B cell (primary cell): ENCODE results near the gene OLFM2. TPM values are rescaled to one million over a fixed set of nuclear protein-coding genes. Genes with fewer than 3 reads are reported as not detected.

Experiments used
- ATAC-seq: fragments of 200-7000 bp; cut with Tn5 transposase; one replicate; pipeline ENCODE4 v1.10.0; 2021; ENCODE audit warnings: low read depth, mild to moderate bottlenecking, moderate number of reproducible peaks, moderate library complexity
- CTCF ChIA-PET: fragments of 350-600 bp; sonication (Branson Sonifier 250); formaldehyde crosslinking; loops from one replicate; lab custom pipeline; 2021; ENCODE audit warnings: antibody characterized with exemption, inconsistent platforms; lab: Charles Lee
- POLR2A ChIA-PET: fragments of 350-600 bp; sonication (Branson Sonifier 250); formaldehyde crosslinking; loops from one replicate; lab custom pipeline; 2021; ENCODE audit warnings: antibody characterized with exemption; lab: Charles Lee
- DNase-seq: peaks from one replicate; pipeline ENCODE4 v3.0.0; 2013
- H2AFZ ChIP-seq: 2 replicates; pipeline ENCODE4 v1.6.1; 2012; ENCODE audit warnings: mild to moderate bottlenecking, low read depth, low read length; ENCODE audit not compliant: insufficient read depth, poor library complexity, severe bottlenecking
- H3K27ac ChIP-seq, 2 donors: 1 replicate in 1 of 2; 2 replicates in 1 of 2; pipeline ENCODE4 v1.5.1; 2012 to 2013; ENCODE audit warnings: low read length in 2 of 2, mild to moderate bottlenecking in 2 of 2, moderate library complexity in 1 of 2
- H3K27me3 ChIP-seq, 4 experiments: fragments of 200-600 bp in 1 of 4; sonication (generic) in 1 of 4; replicated peaks in 1 of 4; 1 replicate in 2 of 4; 2 replicates in 2 of 4; pipeline versions ENCODE4 v1.6.1 to v1.7.0; 2013 to 2016; ENCODE audit warnings: low read length in 3 of 4, mild to moderate bottlenecking in 2 of 4, mixed read lengths in 1 of 4, moderate library complexity in 1 of 4; ENCODE audit not compliant: insufficient read depth in 4 of 4, control insufficient read depth in 3 of 4; ENCODE audit errors: control extremely low read depth in 1 of 4
- H3K36me3 ChIP-seq, 2 experiments: replicated peaks in 1 of 2; 1 replicate in 1 of 2; 2 replicates in 1 of 2; pipeline versions ENCODE4 v1.6.1 to v1.7.1; 2013; ENCODE audit warnings: low read length in 1 of 2; ENCODE audit not compliant: insufficient read depth in 2 of 2, control insufficient read depth in 1 of 2; ENCODE audit errors: control extremely low read depth in 1 of 2, extremely low read depth in 1 of 2
- H3K4me1 ChIP-seq, 2 donors: fragments of 200-600 bp in 1 of 2; sonication (generic) in 1 of 2; 1 replicate in 1 of 2; 2 replicates in 1 of 2; pipeline versions ENCODE4 v1.5.1 to v1.6.1; 2013 to 2017; ENCODE audit warnings: low read length in 2 of 2; ENCODE audit not compliant: control insufficient read depth in 2 of 2, insufficient read depth in 2 of 2
- H3K4me2 ChIP-seq: replicated peaks from 2 replicates; pipeline ENCODE3; 2012; ENCODE audit warnings: mild to moderate bottlenecking, low read depth, low read length; ENCODE audit not compliant: poor library complexity, severe bottlenecking
- H3K4me3 ChIP-seq, 5 experiments: fragments of 200-600 bp in 1 of 5; sonication (generic) in 1 of 5; 1 replicate in 3 of 5; 2 replicates in 2 of 5; pipeline versions ENCODE4 v1.5.1 to v1.7.0; 2011 to 2016; ENCODE audit warnings: low read length in 4 of 5, mild to moderate bottlenecking in 4 of 5, low read depth in 2 of 5, control low read depth in 1 of 5, moderate library complexity in 1 of 5; ENCODE audit not compliant: insufficient read depth in 1 of 5; ENCODE audit errors: control extremely low read depth in 1 of 5, extremely low read depth in 1 of 5
- H3K79me2 ChIP-seq: fragments of 200-600 bp; sonication (generic); one replicate; pipeline ENCODE4 v1.6.0; 2016; ENCODE audit warnings: low read length; ENCODE audit not compliant: control insufficient read depth, insufficient read depth
- H3K9ac ChIP-seq: fragments of 200-600 bp; sonication (generic); 2 replicates; pipeline ENCODE4 v1.6.1; 2017; ENCODE audit warnings: mild to moderate bottlenecking, low read length, moderate library complexity
- H3K9me3 ChIP-seq, 3 donors: one replicate each; pipeline versions ENCODE4 v1.6.1 to v1.7.1; 2013; ENCODE audit warnings: low read length in 2 of 3; ENCODE audit not compliant: control insufficient read depth in 2 of 3, insufficient read depth in 1 of 3; ENCODE audit errors: control extremely low read depth in 1 of 3
- H4K20me1 ChIP-seq: 2 replicates; pipeline ENCODE4 v1.6.0; 2012; ENCODE audit warnings: mild to moderate bottlenecking, low read length; ENCODE audit not compliant: insufficient read depth, control insufficient read depth, poor library complexity, severe bottlenecking
- H3K27ac Mint-ChIP-seq: one replicate; pipeline ENCODE4 v1.8.0; 2021; ENCODE audit warnings: mixed read lengths
- H3K27me3 Mint-ChIP-seq: one replicate; pipeline ENCODE4 v1.8.0; 2021; ENCODE audit warnings: mixed read lengths
- H3K4me1 Mint-ChIP-seq: one replicate; pipeline ENCODE4 v1.8.0; 2021; ENCODE audit warnings: mixed read lengths
- H3K4me3 Mint-ChIP-seq: one replicate; pipeline ENCODE4 v1.8.0; 2021; ENCODE audit warnings: mixed read lengths
- H3K9me3 Mint-ChIP-seq: one replicate; pipeline ENCODE4 v1.8.0; 2022; ENCODE audit warnings: mixed read lengths; ENCODE audit not compliant: insufficient read depth
- CTCF ChIP-seq: fragments of 200-600 bp; IDR thresholded peaks from one replicate; pipeline ENCODE4 v1.8.0; 2022; ENCODE audit warnings: antibody characterized with exemption, mild to moderate bottlenecking
- EZH2 ChIP-seq: IDR thresholded peaks from 2 replicates; pipeline ENCODE4 v1.6.1; 2012; ENCODE audit warnings: borderline replicate concordance, low read depth, mild to moderate bottlenecking, moderate library complexity, low read length; ENCODE audit not compliant: insufficient read depth, poor library complexity, severe bottlenecking
- WGBS: methylation state at CpG from one replicate; pipeline ENCODE4 v1.1.5; 2013; ENCODE audit warnings: missing lambda C conversion rate; ENCODE audit not compliant: insufficient coverage; 5-methylcytosine and 5-hydroxymethylcytosine counted together
- intact Hi-C: fragments of 100-400 bp; cut with micrococcal nuclease; formaldehyde crosslinking; loops from one replicate; pipeline ENCODE4 v1.10.0; 2022
- polyA minus RNA-seq: library from RNA; depleted of rRNA, polyadenylated mRNA; stranded (reverse); fragments of >200 nt; gene quantifications from 2 replicates; pipeline ENCODE4 v1.2.3, GENCODE V29; 2012
- polyA plus RNA-seq: library from polyadenylated mRNA; depleted of rRNA; stranded (reverse); fragments of >200 nt; gene quantifications from 2 replicates; pipeline ENCODE4 v1.2.3, GENCODE V29; 2012
- total RNA-seq, 2 donors: library from RNA; stranded (reverse); fragments of 120-200 nt in 1 of 2; gene quantifications; 1 replicate in 1 of 2; 2 replicates in 1 of 2; pipeline versions ENCODE4 v1.2.3 to v1.2.4, GENCODE V29; 2013 to 2022

Gene OLFM2
- not detected in 2 replicates for total RNA-seq
- total RNA-seq (2013): 0.49 TPM
- polyA plus RNA-seq: 0.15 TPM in 1 of 2 replicates, not detected in the other
- polyA minus RNA-seq: 0.71 TPM in 1 of 2 replicates, not detected in the other

GRCh38 chr19:9936326-9937000 is at the start of gene OLFM2:
Gene OLFM2, minus strand, starts transcription at chr19:9936515. Its CDS starts 149 bp downstream, at chr19:9936366.
- H3K27me3 Mint-ChIP-seq: peaks cover 58% of the 10 kb centered on the region
- peaks cover 22% of the 10 kb centered on the region for H3K4me1 Mint-ChIP-seq
- Histone ChIP-seq H3K4me1 (peaks cover 22 to 24% of the 10 kb centered on the region in 2 donors), H3K9ac (no peak within 1 kb of the TSS), H3K4me3 (peak within 1 kb of the TSS in 1 of 5 experiments; percentile 36), H4K20me1 (no peaks in the 10 kb centered on the region), H3K27me3 (peaks cover 0 to 64% (median 36%) of the 10 kb centered on the region in 4 experiments), H3K79me2 (no peaks in the 10 kb centered on the region), H3K9me3 (peaks cover 0 to 28% (median 5%) of the 10 kb centered on the region in 3 donors), H3K4me2 (peak within 1 kb of the TSS; percentile 63), H2AFZ (no peak within 1 kb of the TSS), H3K36me3 (no peaks in the 10 kb centered on the region), H3K27ac (no peak within 1 kb of the TSS)
- intact Hi-C loops: loop anchor here (10.0 kb wide), 1 partner anchor 258 kb away; the partner anchor contains the start of gene DNMT1
- ATAC-seq (no peak), DNase-seq (no peak)
- H3K9me3 Mint-ChIP-seq: no peaks in the 10 kb centered on the region
- 1% methylated on average over 31 of the region's 62 CpGs for WGBS
- H3K4me3 Mint-ChIP-seq: peak within 1 kb of the TSS; percentile 79
- POLR2A ChIA-PET: no interaction called here
- H3K27ac Mint-ChIP-seq: peak within 1 kb of the TSS; percentile 67
- CTCF ChIA-PET: interaction anchor here (0.7 kb wide), 1 partner anchor 314 kb away, joined by 3 read pairs; no protein-coding TSS in a partner anchor
- TF ChIP-seq CTCF (no peak), EZH2 (no peak)
